Measurements from ENCODE around the gene PKHD1.

GRCh38 chr6:51913265-51913664 lies 174.1 kb downstream of the PKHD1 start:
- TF ChIP-seq CTCF (IDR thresholded peaks at IDR 0.05) (no peak), EP300 (IDR thresholded peaks at IDR 0.05; ENCODE audit: low read depth) (no peak), POLR2AphosphoS5 (IDR thresholded peaks at IDR 0.05) (no peak), POLR2A (IDR thresholded peaks at IDR 0.05) (no peak)
